HepG2 (cell line): Measurements from ENCODE around the gene TMEM167A. TPM values are rescaled to one million over a fixed set of nuclear protein-coding genes. Genes with fewer than 3 reads are reported as not detected.

Experiments used
- ERF ChIP-seq: IDR thresholded peaks from 2 replicates; pipeline ENCODE4 v1.6.1; 2018; ENCODE audit warnings: missing biosample characterization, missing genetic modification reagents
- FLYWCH1 ChIP-seq: sonication (generic); formaldehyde crosslinking; IDR thresholded peaks from 2 replicates; pipeline ENCODE4 v1.8.1; 2023; ENCODE audit warnings: mild to moderate bottlenecking, missing genetic modification reagents
- FOXK1 ChIP-seq: sonication (generic); formaldehyde crosslinking; IDR thresholded peaks from 2 replicates; pipeline ENCODE4 v1.4.0; 2020; ENCODE audit warnings: low read depth, missing genetic modification reagents, borderline replicate concordance
- MAZ ChIP-seq, 2 experiments: sonication (generic) in 1 of 2; formaldehyde crosslinking in 1 of 2; IDR thresholded peaks; 2 replicates each; pipeline versions ENCODE4 v1.5.0 to v1.6.1; 2012 to 2020; ENCODE audit warnings: low read depth in 2 of 2, mild to moderate bottlenecking in 2 of 2, borderline replicate concordance in 1 of 2, improper control_type of control experiment in 1 of 2, low read length in 1 of 2, missing genetic modification reagents in 1 of 2, moderate library complexity in 1 of 2
- NCOA1 ChIP-seq: sonication (generic); formaldehyde crosslinking; IDR thresholded peaks from 2 replicates; pipeline ENCODE4 v1.9.0; 2021; ENCODE audit warnings: missing genetic modification reagents
- PHF20 ChIP-seq: sonication (generic); formaldehyde crosslinking; IDR thresholded peaks from 2 replicates; pipeline ENCODE4 v1.5.0; 2020; ENCODE audit warnings: mild to moderate bottlenecking, missing genetic modification reagents
- PHF21A ChIP-seq: sonication (generic); formaldehyde crosslinking; IDR thresholded peaks from 2 replicates; pipeline ENCODE4 v1.5.0; 2020; ENCODE audit warnings: mild to moderate bottlenecking, missing genetic modification reagents
- SAP130 ChIP-seq: IDR thresholded peaks from 2 replicates; pipeline ENCODE4 v1.6.1; 2016; ENCODE audit warnings: low read depth
- ZEB1 ChIP-seq: IDR thresholded peaks from 2 replicates; pipeline ENCODE4 v1.6.1; 2012; ENCODE audit warnings: mild to moderate bottlenecking, low read depth, inconsistent platforms; ENCODE audit not compliant: insufficient replicate concordance
- ZFX ChIP-seq: sonication (generic); formaldehyde crosslinking; IDR thresholded peaks from 2 replicates; pipeline ENCODE4 v1.4.0; 2020; ENCODE audit warnings: mild to moderate bottlenecking, low read depth, missing genetic modification reagents, moderate library complexity
- ZNF17 ChIP-seq: sonication (generic); formaldehyde crosslinking; IDR thresholded peaks from 2 replicates; pipeline ENCODE4 v1.5.0; 2020; ENCODE audit warnings: mild to moderate bottlenecking, missing genetic modification reagents
- ZNF263 ChIP-seq: sonication (generic); formaldehyde crosslinking; IDR thresholded peaks from 2 replicates; pipeline ENCODE4 v1.4.0; 2020; ENCODE audit warnings: missing genetic modification reagents
- ZNF644 ChIP-seq: IDR thresholded peaks from 2 replicates; pipeline ENCODE4 v1.6.1; 2016; ENCODE audit warnings: low read depth
- ZNF768 ChIP-seq: sonication (generic); formaldehyde crosslinking; IDR thresholded peaks from 2 replicates; pipeline ENCODE4 v1.4.0; 2020; ENCODE audit warnings: missing genetic modification reagents
- polyA plus RNA-seq, 8 experiments: library from polyadenylated mRNA; depleted of rRNA in 3 of 8; stranded (reverse) in 7 of 8; unstranded in 1 of 8; fragments of >200 nt; fragmentation: Illumina TruSeq in 4 of 8; extraction: Trizol in 4 of 8; gene quantifications; 2 replicates each; pipeline versions ENCODE4 v1.2.1 to v1.2.3, GENCODE V29; 2011 to 2016; ENCODE audit warnings: low read depth in 4 of 8, missing spikeins in 1 of 8, mixed read lengths in 1 of 8; ENCODE audit not compliant: insufficient read depth in 1 of 8
- total RNA-seq, 5 experiments: library from RNA; depleted of rRNA; stranded (reverse); fragments of >200 nt; fragmentation: Illumina TruSeq; extraction: Trizol; gene quantifications; 2 replicates each; pipeline ENCODE4 v1.2.3, GENCODE V29; 2016; ENCODE audit warnings: low read depth in 1 of 5
- TF ChIP-seq, protein P1 (sequence below): sonication (generic); formaldehyde crosslinking; IDR thresholded peaks from 2 replicates; pipeline ENCODE4 v1.9.0; 2021; ENCODE audit warnings: missing genetic modification reagents, borderline replicate concordance
- TF ChIP-seq, protein P2 (sequence below): sonication (generic); formaldehyde crosslinking; IDR thresholded peaks from 2 replicates; pipeline ENCODE4 v1.5.1; 2020; ENCODE audit warnings: missing genetic modification reagents, mild to moderate bottlenecking, borderline replicate concordance
- TF ChIP-seq, protein P3 (sequence below): sonication (generic); formaldehyde crosslinking; IDR thresholded peaks from 2 replicates; pipeline ENCODE4 v1.5.1; 2020; ENCODE audit warnings: mild to moderate bottlenecking, moderate library complexity, missing genetic modification reagents
- TF ChIP-seq, protein P4 (sequence below): sonication (generic); formaldehyde crosslinking; IDR thresholded peaks from 2 replicates; pipeline ENCODE4 v1.8.1; 2022; ENCODE audit warnings: low read depth, mild to moderate bottlenecking, missing genetic modification reagents
- TF ChIP-seq, protein P5 (sequence below): conservative IDR thresholded peaks from 2 replicates; pipeline ENCODE4 v1.6.1; 2018; ENCODE audit warnings: missing genetic modification reagents
- TF ChIP-seq, protein P6 (sequence below): sonication (generic); formaldehyde crosslinking; conservative IDR thresholded peaks from 2 replicates; pipeline ENCODE4 v1.4.0; 2020; ENCODE audit warnings: missing genetic modification reagents

TMEM167A gene
- total and polyA plus RNA-seq, 2 of the 13 experiments (the other 11 are each of a cell fraction or from before 2014, with no cell fraction given), result 47.0 to 78.7 TPM

DNA sequence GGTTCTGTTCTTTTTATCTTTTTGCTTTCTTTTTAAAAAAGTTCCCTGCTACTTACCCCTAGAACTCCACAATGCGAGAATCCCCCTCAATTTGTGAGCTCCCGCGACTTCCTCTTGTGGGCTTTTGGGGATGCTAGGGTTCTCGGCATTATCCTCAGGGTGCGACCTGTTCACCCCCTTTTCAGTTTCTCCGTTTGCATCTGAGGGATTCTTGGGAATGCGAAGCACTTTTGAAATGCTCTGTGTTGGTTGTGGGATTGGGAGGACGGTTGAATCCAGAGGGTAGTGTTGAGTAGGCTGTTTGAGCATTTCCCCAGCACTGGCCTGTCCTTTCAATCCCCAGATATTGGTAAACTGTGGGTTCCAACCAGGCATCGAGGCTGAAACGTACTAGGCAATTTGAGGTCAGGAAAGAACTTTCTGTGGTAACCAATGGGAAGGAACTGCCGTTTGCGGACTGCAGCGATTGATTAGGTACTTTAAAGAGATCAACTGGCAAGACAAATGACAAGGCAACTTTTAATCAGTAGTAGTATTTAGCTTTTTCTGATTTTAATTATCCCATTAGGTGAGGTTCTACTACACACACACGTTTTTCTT is 568 bp upstream of the TMEM167A start (continued):
- TF ChIP-seq ZFX (CRISPR knock-in tag) (no peak; the same call in none of the 2 replicates), MAZ (IDR thresholded peaks at IDR 0.05; ENCODE audit: borderline replicate concordance, low read depth, low read length) (no peak), MAZ (CRISPR knock-in tag; IDR thresholded peaks at IDR 0.05; ENCODE audit: low read depth) (no peak), FLYWCH1 (CRISPR knock-in tag) (no peak), ZEB1 (no peak), SAP130 (no peak), ZNF644 (CRISPR knock-in tag) (no peak), PHF20 (CRISPR knock-in tag) (no peak), PHF21A (peak; percentile 76; the same call in 1 of the 2 replicates), FOXK1 (no peak), NCOA1 (CRISPR knock-in tag) (no peak), ZNF263 (CRISPR knock-in tag) (no peak), ERF (CRISPR knock-in tag) (no peak), ZNF17 (CRISPR knock-in tag) (no peak), ZNF768 (CRISPR knock-in tag) (no peak)
- TF ChIP-seq, protein P1, sequence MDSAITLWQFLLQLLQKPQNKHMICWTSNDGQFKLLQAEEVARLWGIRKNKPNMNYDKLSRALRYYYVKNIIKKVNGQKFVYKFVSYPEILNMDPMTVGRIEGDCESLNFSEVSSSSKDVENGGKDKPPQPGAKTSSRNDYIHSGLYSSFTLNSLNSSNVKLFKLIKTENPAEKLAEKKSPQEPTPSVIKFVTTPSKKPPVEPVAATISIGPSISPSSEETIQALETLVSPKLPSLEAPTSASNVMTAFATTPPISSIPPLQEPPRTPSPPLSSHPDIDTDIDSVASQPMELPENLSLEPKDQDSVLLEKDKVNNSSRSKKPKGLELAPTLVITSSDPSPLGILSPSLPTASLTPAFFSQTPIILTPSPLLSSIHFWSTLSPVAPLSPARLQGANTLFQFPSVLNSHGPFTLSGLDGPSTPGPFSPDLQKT, result no peak
- TF ChIP-seq, protein P2, sequence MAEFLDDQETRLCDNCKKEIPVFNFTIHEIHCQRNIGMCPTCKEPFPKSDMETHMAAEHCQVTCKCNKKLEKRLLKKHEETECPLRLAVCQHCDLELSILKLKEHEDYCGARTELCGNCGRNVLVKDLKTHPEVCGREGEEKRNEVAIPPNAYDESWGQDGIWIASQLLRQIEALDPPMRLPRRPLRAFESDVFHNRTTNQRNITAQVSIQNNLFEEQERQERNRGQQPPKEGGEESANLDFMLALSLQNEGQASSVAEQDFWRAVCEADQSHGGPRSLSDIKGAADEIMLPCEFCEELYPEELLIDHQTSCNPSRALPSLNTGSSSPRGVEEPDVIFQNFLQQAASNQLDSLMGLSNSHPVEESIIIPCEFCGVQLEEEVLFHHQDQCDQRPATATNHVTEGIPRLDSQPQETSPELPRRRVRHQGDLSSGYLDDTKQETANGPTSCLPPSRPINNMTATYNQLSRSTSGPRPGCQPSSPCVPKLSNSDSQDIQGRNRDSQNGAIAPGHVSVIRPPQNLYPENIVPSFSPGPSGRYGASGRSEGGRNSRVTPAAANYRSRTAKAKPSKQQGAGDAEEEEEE, result no peak
- TF ChIP-seq, protein P3, sequence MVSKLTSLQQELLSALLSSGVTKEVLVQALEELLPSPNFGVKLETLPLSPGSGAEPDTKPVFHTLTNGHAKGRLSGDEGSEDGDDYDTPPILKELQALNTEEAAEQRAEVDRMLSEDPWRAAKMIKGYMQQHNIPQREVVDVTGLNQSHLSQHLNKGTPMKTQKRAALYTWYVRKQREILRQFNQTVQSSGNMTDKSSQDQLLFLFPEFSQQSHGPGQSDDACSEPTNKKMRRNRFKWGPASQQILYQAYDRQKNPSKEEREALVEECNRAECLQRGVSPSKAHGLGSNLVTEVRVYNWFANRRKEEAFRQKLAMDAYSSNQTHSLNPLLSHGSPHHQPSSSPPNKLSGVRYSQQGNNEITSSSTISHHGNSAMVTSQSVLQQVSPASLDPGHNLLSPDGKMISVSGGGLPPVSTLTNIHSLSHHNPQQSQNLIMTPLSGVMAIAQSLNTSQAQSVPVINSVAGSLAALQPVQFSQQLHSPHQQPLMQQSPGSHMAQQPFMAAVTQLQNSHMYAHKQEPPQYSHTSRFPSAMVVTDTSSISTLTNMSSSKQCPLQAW (CRISPR knock-in tag), result 0 out of 2 replicates have a peak, but pooled peaks have one; percentile 5
- TF ChIP-seq, protein P4, sequence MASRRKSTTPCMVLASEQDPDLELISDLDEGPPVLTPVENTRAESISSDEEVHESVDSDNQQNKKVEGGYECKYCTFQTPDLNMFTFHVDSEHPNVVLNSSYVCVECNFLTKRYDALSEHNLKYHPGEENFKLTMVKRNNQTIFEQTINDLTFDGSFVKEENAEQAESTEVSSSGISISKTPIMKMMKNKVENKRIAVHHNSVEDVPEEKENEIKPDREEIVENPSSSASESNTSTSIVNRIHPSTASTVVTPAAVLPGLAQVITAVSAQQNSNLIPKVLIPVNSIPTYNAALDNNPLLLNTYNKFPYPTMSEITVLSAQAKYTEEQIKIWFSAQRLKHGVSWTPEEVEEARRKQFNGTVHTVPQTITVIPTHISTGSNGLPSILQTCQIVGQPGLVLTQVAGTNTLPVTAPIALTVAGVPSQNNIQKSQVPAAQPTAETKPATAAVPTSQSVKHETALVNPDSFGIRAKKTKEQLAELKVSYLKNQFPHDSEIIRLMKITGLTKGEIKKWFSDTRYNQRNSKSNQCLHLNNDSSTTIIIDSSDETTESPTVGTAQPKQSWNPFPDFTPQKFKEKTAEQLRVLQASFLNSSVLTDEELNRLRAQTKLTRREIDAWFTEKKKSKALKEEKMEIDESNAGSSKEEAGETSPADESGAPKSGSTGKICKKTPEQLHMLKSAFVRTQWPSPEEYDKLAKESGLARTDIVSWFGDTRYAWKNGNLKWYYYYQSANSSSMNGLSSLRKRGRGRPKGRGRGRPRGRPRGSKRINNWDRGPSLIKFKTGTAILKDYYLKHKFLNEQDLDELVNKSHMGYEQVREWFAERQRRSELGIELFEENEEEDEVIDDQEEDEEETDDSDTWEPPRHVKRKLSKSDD (CRISPR knock-in tag), result no peak
- TF ChIP-seq, protein P5, sequence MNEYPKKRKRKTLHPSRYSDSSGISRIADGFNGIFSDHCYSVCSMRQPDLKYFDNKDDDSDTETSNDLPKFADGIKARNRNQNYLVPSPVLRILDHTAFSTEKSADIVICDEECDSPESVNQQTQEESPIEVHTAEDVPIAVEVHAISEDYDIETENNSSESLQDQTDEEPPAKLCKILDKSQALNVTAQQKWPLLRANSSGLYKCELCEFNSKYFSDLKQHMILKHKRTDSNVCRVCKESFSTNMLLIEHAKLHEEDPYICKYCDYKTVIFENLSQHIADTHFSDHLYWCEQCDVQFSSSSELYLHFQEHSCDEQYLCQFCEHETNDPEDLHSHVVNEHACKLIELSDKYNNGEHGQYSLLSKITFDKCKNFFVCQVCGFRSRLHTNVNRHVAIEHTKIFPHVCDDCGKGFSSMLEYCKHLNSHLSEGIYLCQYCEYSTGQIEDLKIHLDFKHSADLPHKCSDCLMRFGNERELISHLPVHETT, result 0 out of 2 replicates have a peak, but pooled peaks have one; percentile 2
- TF ChIP-seq, protein P6, sequence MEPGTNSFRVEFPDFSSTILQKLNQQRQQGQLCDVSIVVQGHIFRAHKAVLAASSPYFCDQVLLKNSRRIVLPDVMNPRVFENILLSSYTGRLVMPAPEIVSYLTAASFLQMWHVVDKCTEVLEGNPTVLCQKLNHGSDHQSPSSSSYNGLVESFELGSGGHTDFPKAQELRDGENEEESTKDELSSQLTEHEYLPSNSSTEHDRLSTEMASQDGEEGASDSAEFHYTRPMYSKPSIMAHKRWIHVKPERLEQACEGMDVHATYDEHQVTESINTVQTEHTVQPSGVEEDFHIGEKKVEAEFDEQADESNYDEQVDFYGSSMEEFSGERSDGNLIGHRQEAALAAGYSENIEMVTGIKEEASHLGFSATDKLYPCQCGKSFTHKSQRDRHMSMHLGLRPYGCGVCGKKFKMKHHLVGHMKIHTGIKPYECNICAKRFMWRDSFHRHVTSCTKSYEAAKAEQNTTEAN (CRISPR knock-in tag), result no peak
